Activated T-cell treated with anti-CD3 and anti-CD28 coated beads, Interleukin-2, amount 50 U/mL, for 24 hours (primary cell): ENCODE data around the gene GSC.

Experiments used
- DNase-seq: peaks from one replicate; pipeline ENCODE4 v3.0.0-alpha.2; 2020
- H3K27ac Mint-ChIP-seq: 2 replicates; pipeline ENCODE4 v1.8.0; 2020; ENCODE audit warnings: mild to moderate bottlenecking, mixed read lengths
- H3K27me3 Mint-ChIP-seq: 2 replicates; pipeline ENCODE4 v1.8.0; 2020; ENCODE audit warnings: mixed read lengths
- H3K36me3 Mint-ChIP-seq: 2 replicates; pipeline ENCODE4 v1.8.0; 2020; ENCODE audit warnings: low read depth, mixed read lengths
- H3K4me1 Mint-ChIP-seq: 2 replicates; pipeline ENCODE4 v1.8.0; 2020; ENCODE audit warnings: low read depth, mixed read lengths
- H3K4me3 Mint-ChIP-seq: 2 replicates; pipeline ENCODE4 v1.8.0; 2020; ENCODE audit warnings: mild to moderate bottlenecking, moderate library complexity, mixed read lengths
- H3K9me3 Mint-ChIP-seq: 2 replicates; pipeline ENCODE4 v1.8.0; 2020; ENCODE audit warnings: mixed read lengths

GSC gene

GRCh38 chr14:94775091-94775870 lies 5.4 kb upstream of the GSC start:
- no peak for DNase-seq
- Mint-ChIP-seq H3K36me3 (no peaks in the 10 kb centered on the region), H3K4me3 (no peak overlapping the region), H3K4me1 (peaks cover 11% of the 10 kb centered on the region), H3K27ac (no peak overlapping the region), H3K27me3 (peaks cover 97% of the 10 kb centered on the region), H3K9me3 (no peaks in the 10 kb centered on the region)

GRCh38 chr14:94774344-94775090 lies 4.6 kb upstream of the GSC start:
- Mint-ChIP-seq H3K27ac (no peak overlapping the region), H3K27me3 (peaks cover 94% of the 10 kb centered on the region), H3K36me3 (no peaks in the 10 kb centered on the region), H3K4me3 (no peak overlapping the region), H3K4me1 (peaks cover 11% of the 10 kb centered on the region), H3K9me3 (no peaks in the 10 kb centered on the region)
- no peak for DNase-seq

- Mint-ChIP-seq H3K27me3 (peaks cover 94% of the 10 kb centered on the region), H3K4me1 (peaks cover 15% of the 10 kb centered on the region), H3K36me3 (no peaks in the 10 kb centered on the region), H3K4me3 (no peak overlapping the region), H3K9me3 (no peaks in the 10 kb centered on the region), H3K27ac (peak overlapping the region; percentile 55)
- DNase-seq, result no peak
These were observed 3.9 kb upstream of the GSC start for GRCh38 chr14:94773655-94774343.

DNA sequence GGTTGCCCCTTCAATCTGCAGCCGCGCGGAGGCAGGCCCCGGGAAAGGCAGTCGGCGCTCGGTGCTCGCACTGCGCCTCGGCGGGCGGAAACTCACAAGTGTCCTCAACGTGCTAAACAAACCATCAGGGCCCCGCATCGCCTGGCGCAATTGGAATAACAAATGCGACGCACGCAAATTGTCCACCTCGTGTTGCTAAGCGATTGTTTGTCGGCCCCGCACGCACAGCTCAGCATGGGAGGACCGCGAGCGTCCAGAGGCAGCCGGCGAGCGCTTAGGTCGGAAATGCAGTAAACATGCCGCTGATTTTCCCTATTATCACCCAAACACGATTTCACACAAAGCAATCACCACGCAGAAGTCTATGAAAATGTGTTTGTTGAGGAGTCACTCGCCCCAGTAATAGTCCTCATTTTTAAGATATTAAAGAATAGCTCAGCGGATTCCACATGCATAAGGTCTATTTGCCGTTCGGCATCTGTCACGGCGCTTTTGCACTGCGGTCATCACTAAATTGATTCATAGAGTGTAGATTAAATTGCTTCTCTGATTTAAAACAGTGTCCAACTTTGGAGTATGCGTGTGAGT lies 3.2 kb upstream of the GSC start:
- H3K9me3 Mint-ChIP-seq, result no peaks in the 10 kb centered on the region
- no peaks in the 10 kb centered on the region for H3K36me3 Mint-ChIP-seq
- H3K4me1 Mint-ChIP-seq, result peaks cover 20% of the 10 kb centered on the region
- DNase-seq, result no peak
- H3K4me3 Mint-ChIP-seq, result no peak overlapping the region
- H3K27ac Mint-ChIP-seq, result peak overlapping the region; percentile 55
- peaks cover 93% of the 10 kb centered on the region for H3K27me3 Mint-ChIP-seq

GRCh38 chr14:94772548-94772947 lies 2.6 kb upstream of the GSC start:
- DNase-seq, result no peak
- no peaks in the 10 kb centered on the region for H3K36me3 Mint-ChIP-seq
- H3K27me3 Mint-ChIP-seq, result peaks cover 93% of the 10 kb centered on the region
- H3K27ac Mint-ChIP-seq, result no peak overlapping the region
- no peaks in the 10 kb centered on the region for H3K9me3 Mint-ChIP-seq
- H3K4me3 Mint-ChIP-seq, result no peak overlapping the region
- peaks cover 22% of the 10 kb centered on the region for H3K4me1 Mint-ChIP-seq

GRCh38 chr14:94771906-94772490 lies 2.1 kb upstream of the GSC start:
- H3K27ac Mint-ChIP-seq, result peak overlapping the region; percentile 8
- no peak for DNase-seq
- H3K36me3 Mint-ChIP-seq, result no peaks in the 10 kb centered on the region
- H3K9me3 Mint-ChIP-seq, result no peaks in the 10 kb centered on the region
- peaks cover 93% of the 10 kb centered on the region for H3K27me3 Mint-ChIP-seq
- H3K4me3 Mint-ChIP-seq, result no peak overlapping the region
- H3K4me1 Mint-ChIP-seq, result peaks cover 22% of the 10 kb centered on the region

GRCh38 chr14:94771158-94771905 lies 1.4 kb upstream of the GSC start:
- H3K9me3 Mint-ChIP-seq, result no peaks in the 10 kb centered on the region
- no peak overlapping the region for H3K4me3 Mint-ChIP-seq

DNA sequence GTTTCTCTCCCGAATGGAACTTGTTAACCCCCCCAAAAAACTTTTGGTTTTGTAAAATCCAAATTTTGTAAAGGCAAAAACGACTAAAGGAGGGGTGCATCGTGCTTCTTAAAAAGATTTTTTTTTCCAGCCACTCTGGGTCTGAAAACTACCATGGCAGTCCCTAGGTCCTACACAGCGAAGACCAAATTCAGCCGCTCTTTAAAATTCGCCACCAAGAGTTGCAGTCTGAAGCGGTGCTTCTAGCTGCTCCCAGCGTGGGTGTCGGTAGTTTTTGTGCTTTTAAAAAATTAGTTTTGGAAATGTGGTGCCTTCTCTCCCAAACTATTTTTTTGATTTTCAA lies 873 bp upstream of the GSC start:
- H3K9me3 Mint-ChIP-seq, result no peaks in the 10 kb centered on the region
- H3K4me1 Mint-ChIP-seq, result peaks cover 19% of the 10 kb centered on the region
- DNase-seq, result no peak
- H3K27ac Mint-ChIP-seq, result no peak overlapping the region
- no peaks in the 10 kb centered on the region for H3K36me3 Mint-ChIP-seq
- peaks cover 94% of the 10 kb centered on the region for H3K27me3 Mint-ChIP-seq
- H3K4me3 Mint-ChIP-seq, result peak overlapping the region; percentile 29

More at GRCh38 chr14:94771158-94771905, 1.4 kb upstream of the GSC start:
- Mint-ChIP-seq H3K36me3 (no peaks in the 10 kb centered on the region), H3K4me1 (peaks cover 22% of the 10 kb centered on the region), H3K27ac (no peak overlapping the region), H3K27me3 (peaks cover 93% of the 10 kb centered on the region)
- no peak for DNase-seq

DNA sequence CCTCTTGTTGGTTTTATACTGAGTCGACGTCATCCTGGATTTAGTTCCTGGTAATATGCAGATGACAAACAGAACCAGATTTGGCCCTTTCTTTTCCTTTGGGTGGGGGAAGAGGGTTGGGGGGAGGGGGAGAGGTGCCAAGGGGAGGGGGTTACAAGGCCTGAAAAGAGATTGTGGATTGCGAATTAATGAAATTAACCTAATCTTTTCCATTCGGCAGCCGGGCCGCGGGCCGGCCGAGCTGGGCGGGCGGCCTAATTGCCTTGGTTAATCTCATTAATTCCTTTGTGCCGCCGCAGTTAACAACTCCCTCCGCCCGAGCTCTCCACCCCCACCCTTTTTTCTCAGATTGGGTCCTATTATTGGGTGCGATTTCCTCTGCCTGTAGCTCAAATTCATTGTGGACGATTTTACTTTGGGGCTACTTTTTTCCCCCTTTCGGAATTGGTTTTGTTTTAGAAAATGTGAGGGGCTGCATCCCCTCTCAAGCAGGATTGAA lies 387 bp upstream of the GSC start:
- peak overlapping the region; percentile 11 for H3K27ac Mint-ChIP-seq
- peaks cover 94% of the 10 kb centered on the region for H3K27me3 Mint-ChIP-seq
- H3K9me3 Mint-ChIP-seq, result no peaks in the 10 kb centered on the region
- H3K4me3 Mint-ChIP-seq, result peak overlapping the region; percentile 35
- H3K36me3 Mint-ChIP-seq, result no peaks in the 10 kb centered on the region
- DNase-seq, result no peak
- H3K4me1 Mint-ChIP-seq, result peaks cover 16% of the 10 kb centered on the region

- H3K36me3 Mint-ChIP-seq, result no peaks in the 10 kb centered on the region
- H3K9me3 Mint-ChIP-seq, result no peaks in the 10 kb centered on the region
- DNase-seq, result peak; percentile 36
- peaks cover 93% of the 10 kb centered on the region for H3K27me3 Mint-ChIP-seq
- peaks cover 14% of the 10 kb centered on the region for H3K4me1 Mint-ChIP-seq
- peak overlapping the region; percentile 64 for H3K4me3 Mint-ChIP-seq
- H3K27ac Mint-ChIP-seq, result no peak overlapping the region
These were observed 1.2 kb downstream of the GSC start for GRCh38 chr14:94768521-94769390.

GRCh38 chr14:94768141-94768520 lies 1.8 kb downstream of the GSC start:
- Mint-ChIP-seq H3K27ac (no peak overlapping the region), H3K36me3 (no peaks in the 10 kb centered on the region), H3K4me3 (peak overlapping the region; percentile 64), H3K9me3 (no peaks in the 10 kb centered on the region), H3K4me1 (peaks cover 14% of the 10 kb centered on the region), H3K27me3 (peaks cover 93% of the 10 kb centered on the region)
- no peak for DNase-seq

DNA sequence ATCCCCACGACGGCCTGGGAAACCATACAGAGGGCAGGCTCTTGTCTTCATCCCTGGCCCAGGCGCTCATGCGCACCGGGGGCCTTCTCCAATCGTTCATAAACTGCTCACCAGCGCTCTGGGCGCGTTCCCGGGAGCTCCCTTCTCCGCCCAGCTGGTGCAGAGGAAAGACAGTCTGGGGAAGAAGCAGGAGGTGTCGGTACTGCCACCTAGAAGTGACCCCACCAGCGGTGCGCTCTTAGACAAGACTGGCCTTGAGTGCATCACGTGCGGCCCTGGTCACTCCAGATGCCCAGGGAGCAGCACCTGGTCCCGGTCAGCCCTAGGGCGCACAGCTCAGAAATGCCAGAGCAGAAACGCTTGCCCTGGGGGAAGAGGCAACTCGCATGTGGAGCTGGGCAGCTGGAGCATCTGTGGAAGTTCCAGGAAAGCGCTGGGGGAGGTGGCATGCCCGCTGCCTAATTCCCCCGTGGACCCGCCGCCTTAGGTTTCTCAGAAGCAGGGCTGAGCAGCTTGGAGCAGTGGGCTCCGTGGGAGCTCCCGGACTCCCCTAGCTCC lies 2.5 kb downstream of the GSC start:
- Mint-ChIP-seq H3K27ac (no peak overlapping the region), H3K4me1 (peaks cover 14% of the 10 kb centered on the region), H3K27me3 (peaks cover 93% of the 10 kb centered on the region), H3K4me3 (no peak overlapping the region), H3K9me3 (no peaks in the 10 kb centered on the region), H3K36me3 (no peaks in the 10 kb centered on the region)
- DNase-seq, result no peak

DNA sequence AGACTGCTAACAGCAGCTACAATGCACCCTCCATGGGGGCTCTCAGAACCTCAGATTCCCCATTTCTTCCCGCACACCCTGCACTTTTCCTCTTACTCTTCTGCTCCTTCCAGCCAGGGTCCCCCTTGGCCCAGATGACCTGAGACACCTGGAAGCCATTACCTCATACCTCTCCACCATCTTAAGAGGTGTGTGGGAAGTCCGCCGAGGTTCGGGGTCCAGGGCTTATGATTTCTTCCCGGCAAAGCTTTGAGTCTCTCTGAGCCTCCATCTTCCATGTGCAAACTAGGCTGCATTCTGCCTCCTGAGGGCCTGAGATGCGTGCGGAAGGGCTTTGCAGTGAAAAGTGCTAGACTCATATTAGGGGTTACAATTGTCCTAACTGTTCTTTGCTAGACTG lies 5.3 kb downstream of the GSC start:
- Mint-ChIP-seq H3K4me3 (no peak overlapping the region), H3K27me3 (peaks cover 82% of the 10 kb centered on the region), H3K9me3 (no peaks in the 10 kb centered on the region), H3K36me3 (no peaks in the 10 kb centered on the region), H3K27ac (no peak overlapping the region), H3K4me1 (peaks cover 10% of the 10 kb centered on the region)
- no peak for DNase-seq
